ENCODE results near the gene PGC. TPM values are rescaled to one million over a fixed set of nuclear protein-coding genes. Genes with fewer than 3 reads are reported as not detected.
A peak's percentile ranks its signal among the peaks of the same experiment; 100 is the strongest.

PGC gene
- total RNA-seq, 4 donors from 2014 or later = not detected

DNA sequence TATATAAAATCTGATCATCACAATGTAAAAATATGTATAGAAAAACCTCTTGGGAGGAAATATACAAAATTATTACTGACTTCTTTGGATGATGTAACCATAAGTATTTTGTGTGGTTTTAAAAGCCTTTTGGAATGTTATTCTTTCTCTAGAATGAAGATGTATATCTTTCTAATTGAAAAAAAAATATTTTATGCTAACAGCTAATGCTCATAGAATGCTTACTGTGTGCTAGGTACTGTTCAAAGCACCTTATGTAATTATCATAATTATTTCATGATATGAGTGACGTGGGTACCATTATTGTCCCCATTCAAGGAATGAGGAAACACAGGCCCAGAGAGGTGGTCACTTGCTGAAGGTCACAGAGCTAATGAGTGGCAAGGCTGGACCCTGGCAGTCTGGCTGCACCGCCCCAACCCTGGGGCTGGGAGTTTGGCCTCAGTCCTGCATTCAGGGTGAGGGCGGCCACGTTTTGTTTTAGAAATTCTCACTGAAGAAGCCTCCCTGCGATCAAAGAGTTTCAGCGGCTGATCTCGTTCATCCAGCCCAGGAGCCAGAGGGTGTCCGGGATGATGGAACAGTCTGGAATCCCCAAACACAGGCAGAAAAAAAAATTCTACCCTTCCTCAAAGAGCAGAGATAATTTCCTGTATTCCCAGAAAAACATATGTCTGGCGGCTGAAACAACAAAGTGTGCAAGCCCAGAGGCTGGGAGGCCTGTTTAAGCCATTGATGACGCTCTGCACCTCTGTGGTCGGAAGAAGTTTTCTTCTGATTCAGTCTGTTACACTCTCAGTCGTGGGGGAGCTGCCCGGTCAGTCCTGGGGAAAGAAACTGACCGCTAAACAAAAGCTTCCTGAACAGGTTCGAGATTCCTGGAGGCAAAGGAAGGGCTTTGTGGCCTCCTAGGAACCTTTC is 49.1 kb downstream of the PGC start:
- Histone ChIP-seq H3K9me3 (no peaks in the 10 kb centered on the region), H3K27me3 (no peaks in the 10 kb centered on the region), H3K4me1 (peaks cover 0 to 5% (median 0%) of the 10 kb centered on the region in 4 donors), H3K4me3 (no peak overlapping the region), H3K36me3 (peaks cover 0 to 9% (median 0%) of the 10 kb centered on the region in 3 donors), H3K27ac (peak overlapping the region in 1 of 4 donors; percentile 10)
- TF ChIP-seq, protein P1, sequence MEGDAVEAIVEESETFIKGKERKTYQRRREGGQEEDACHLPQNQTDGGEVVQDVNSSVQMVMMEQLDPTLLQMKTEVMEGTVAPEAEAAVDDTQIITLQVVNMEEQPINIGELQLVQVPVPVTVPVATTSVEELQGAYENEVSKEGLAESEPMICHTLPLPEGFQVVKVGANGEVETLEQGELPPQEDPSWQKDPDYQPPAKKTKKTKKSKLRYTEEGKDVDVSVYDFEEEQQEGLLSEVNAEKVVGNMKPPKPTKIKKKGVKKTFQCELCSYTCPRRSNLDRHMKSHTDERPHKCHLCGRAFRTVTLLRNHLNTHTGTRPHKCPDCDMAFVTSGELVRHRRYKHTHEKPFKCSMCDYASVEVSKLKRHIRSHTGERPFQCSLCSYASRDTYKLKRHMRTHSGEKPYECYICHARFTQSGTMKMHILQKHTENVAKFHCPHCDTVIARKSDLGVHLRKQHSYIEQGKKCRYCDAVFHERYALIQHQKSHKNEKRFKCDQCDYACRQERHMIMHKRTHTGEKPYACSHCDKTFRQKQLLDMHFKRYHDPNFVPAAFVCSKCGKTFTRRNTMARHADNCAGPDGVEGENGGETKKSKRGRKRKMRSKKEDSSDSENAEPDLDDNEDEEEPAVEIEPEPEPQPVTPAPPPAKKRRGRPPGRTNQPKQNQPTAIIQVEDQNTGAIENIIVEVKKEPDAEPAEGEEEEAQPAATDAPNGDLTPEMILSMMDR (IDR thresholded peaks at IDR 0.05) = no peak
- TF ChIP-seq POLR2A (IDR thresholded peaks at IDR 0.05) = no peak
- no peak for DNase-seq

DNA sequence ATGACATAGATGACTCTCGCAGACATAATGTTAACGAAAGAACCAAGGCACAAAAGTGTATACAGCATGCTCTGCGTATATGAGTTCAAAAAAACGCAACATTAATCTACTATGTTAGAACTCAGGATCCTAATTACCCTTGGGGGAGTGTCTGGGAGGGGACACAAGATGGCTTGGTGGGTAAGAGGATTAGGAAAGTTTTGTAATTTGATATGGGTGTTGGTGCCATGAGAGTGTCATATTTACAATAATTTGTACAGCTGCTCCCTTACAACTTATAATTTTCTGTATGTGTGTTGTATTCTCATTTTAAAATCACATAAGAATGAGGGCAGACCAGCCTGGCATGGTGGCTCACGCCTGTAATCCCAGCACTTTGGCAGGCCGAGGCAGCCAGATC is 50.4 kb downstream of the PGC start:
- no peak for DNase-seq
- TF ChIP-seq, protein P1 (IDR thresholded peaks at IDR 0.05) = no peak
- no peak for TF ChIP-seq POLR2A (IDR thresholded peaks at IDR 0.05)
- no peak overlapping the region for H3K4me3 ChIP-seq
- H3K27ac ChIP-seq = no peak overlapping the region
- H3K27me3 ChIP-seq = no peaks in the 10 kb centered on the region
- H3K9me3 ChIP-seq = no peaks in the 10 kb centered on the region
- no peaks in the 10 kb centered on the region for H3K4me1 ChIP-seq
- peaks cover 0 to 9% (median 0%) of the 10 kb centered on the region in 3 donors for H3K36me3 ChIP-seq

DNA sequence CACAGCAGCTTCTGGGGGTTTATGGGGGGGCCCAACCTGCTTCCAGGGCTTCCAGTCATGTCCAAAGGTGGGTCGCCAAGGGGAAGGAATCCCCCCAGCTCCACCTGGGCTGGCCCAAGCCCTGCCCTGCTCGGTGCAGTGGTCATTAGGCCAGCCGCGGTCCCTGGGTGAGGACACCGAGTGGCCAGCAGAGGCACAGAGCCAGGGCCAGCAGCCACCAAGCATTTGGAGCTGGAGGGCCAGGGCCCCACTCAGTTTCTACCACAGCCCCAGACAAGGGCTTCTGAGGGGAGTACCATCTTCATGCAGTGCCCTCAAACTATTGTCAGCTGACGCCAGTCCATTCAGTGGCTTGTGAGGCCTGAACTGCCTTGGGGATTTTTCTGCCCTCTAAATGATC is 51.4 kb downstream of the PGC start:
- DNase-seq = no peak
- H3K4me1 ChIP-seq = no peaks in the 10 kb centered on the region
- H3K27me3 ChIP-seq = no peaks in the 10 kb centered on the region
- H3K9me3 ChIP-seq = no peaks in the 10 kb centered on the region
- TF ChIP-seq, protein P1 (IDR thresholded peaks at IDR 0.05) = no peak
- no peak for TF ChIP-seq POLR2A (IDR thresholded peaks at IDR 0.05)
- peaks cover 0 to 15% (median 0%) of the 10 kb centered on the region in 3 donors for H3K36me3 ChIP-seq
- no peak overlapping the region for H3K4me3 ChIP-seq
- H3K27ac ChIP-seq = no peak overlapping the region

DNA sequence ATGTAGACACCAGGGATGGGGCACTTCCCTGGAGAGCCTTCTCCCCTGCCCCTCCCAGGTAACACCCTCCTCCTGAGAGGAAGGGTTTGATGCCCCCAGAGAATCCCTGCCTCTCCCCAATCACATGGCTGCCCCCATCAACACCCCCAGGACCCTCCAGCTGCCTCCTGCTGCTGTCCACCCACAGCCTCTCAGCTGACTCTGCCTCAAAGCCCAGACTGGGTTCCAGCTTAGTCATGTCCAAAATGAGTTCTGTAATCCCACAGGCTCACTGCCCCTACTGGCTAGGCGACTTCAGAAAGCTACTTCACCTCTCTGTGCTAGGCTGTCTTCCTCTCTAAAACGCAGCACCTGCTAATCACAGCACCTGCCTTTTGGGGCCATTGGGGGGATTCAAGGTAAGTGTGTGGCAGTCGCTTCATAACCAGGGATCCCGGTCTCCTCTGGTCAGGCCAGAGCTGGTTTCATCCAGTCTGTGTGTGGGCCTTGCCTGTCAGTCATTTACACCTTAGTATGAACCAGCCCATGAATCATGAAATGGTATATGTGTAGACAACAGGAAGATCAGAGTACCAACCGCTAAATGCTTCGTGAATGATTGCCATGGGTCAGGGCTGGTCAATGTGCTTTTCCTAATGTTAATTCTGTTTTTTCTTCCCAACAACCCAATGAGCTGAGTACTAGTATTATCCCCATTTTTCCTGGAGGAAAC is 52.2 kb downstream of the PGC start:
- Histone ChIP-seq H3K4me3 (no peak overlapping the region), H3K27ac (no peak overlapping the region), H3K9me3 (no peaks in the 10 kb centered on the region), H3K27me3 (no peaks in the 10 kb centered on the region), H3K4me1 (no peaks in the 10 kb centered on the region), H3K36me3 (peaks cover 0 to 22% (median 0%) of the 10 kb centered on the region in 3 donors)
- DNase-seq = no peak
- TF ChIP-seq, protein P1 (IDR thresholded peaks at IDR 0.05) = no peak
- TF ChIP-seq POLR2A (IDR thresholded peaks at IDR 0.05) = no peak

DNA sequence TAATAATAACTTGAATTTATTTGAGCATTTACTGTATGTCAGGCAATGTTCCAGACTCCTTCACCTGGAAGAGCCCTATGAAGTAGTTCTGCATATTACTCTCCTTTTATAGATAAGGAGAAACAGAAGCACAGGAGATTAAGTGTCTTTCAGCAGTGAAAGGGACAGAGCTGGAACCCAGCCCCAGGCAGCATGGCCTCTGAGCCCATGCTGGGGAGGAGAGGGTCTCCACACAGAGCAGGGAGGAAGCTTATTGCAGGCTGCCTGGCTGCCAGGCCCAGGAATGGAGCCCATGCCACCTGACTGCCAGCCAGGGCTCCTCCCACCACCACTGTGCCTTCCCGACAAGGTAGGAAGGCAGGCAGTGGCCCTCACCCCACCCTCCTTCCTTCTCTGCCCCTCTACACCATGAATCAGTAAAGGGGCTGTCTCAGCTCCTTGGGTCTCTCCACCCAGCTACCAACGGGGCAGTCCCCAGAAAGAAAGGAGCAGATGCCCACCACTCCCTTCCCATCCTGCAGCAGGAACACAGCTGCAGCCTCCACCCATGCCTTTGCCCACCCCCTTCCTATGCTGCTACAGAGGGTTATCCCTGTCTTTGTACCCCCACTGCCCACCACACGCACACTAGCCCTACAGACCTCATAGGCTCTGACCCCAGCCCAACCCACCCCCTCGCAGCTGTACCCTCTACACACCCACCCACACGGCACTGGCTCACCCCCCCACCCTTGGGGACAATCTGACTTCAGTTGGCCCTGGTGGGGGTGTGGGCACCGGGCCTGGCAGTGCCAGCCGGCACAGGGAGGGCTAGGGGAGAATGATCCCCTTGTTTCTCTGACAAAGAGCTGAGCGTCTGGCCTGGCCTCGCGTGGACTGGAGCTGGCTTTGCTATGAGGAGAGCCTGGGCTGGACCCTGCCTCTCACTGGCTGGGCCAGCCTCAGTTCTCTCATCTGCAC is 53.6 kb downstream of the PGC start:
- H3K27ac ChIP-seq = no peak overlapping the region
- H3K4me3 ChIP-seq = no peak overlapping the region
- peak in 1 of 3 donors; percentile 15 for DNase-seq
- no peaks in the 10 kb centered on the region for H3K4me1 ChIP-seq
- TF ChIP-seq, protein P1 (IDR thresholded peaks at IDR 0.05) = no peak
- TF ChIP-seq POLR2A (IDR thresholded peaks at IDR 0.05) = no peak
- peaks cover 0 to 25% (median 0%) of the 10 kb centered on the region in 3 donors for H3K36me3 ChIP-seq
- no peaks in the 10 kb centered on the region for H3K9me3 ChIP-seq
- no peaks in the 10 kb centered on the region for H3K27me3 ChIP-seq

Data from Peyer's patch (tissue), 4 donors.